Keratinocyte (primary cell): ENCODE measurements around the gene MFN2. TPM values are rescaled to one million over a fixed set of nuclear protein-coding genes. Genes with fewer than 3 reads are reported as not detected.

ENCODE experiments used
- DNase-seq: peaks from one replicate; pipeline ENCODE4 v3.0.0-alpha.2; 2011; ENCODE audit warnings: low read depth, missing footprints, low spot score
- FAIRE-seq: peaks from 2 replicates; lab custom pipeline; 2011; peaks lifted over from hg19 to GRCh38; lab: Jason Lieb, UNC
- H2AFZ ChIP-seq: 2 replicates; pipeline ENCODE4 v1.6.0; 2012; ENCODE audit warnings: low read length, control low read depth, inconsistent platforms; ENCODE audit not compliant: control insufficient read depth
- H3K27ac ChIP-seq: 2 replicates; pipeline ENCODE4 v1.5.1; 2011; ENCODE audit warnings: low read length; ENCODE audit not compliant: control insufficient read depth, insufficient read depth
- H3K27me3 ChIP-seq: 3 replicates; pipeline ENCODE4 v1.6.0; 2011; ENCODE audit warnings: low read length; ENCODE audit not compliant: control insufficient read depth, insufficient read depth; ENCODE audit errors: extremely low read depth
- H3K36me3 ChIP-seq, 2 experiments: 2 replicates in 1 of 2; 3 replicates in 1 of 2; pipeline ENCODE4 v1.5.1; 2011; ENCODE audit warnings: low read length in 2 of 2, mild to moderate bottlenecking in 1 of 2; ENCODE audit not compliant: control insufficient read depth in 2 of 2, insufficient read depth in 2 of 2; ENCODE audit errors: extremely low read depth in 1 of 2
- H3K4me1 ChIP-seq: 3 replicates; pipeline ENCODE4 v1.5.1; 2011; ENCODE audit warnings: low read length; ENCODE audit not compliant: control insufficient read depth, insufficient read depth; ENCODE audit errors: extremely low read depth
- H3K4me2 ChIP-seq: 3 replicates; pipeline ENCODE4 v1.6.0; 2011; ENCODE audit warnings: low read depth, low read length; ENCODE audit not compliant: control insufficient read depth, insufficient read depth; ENCODE audit errors: extremely low read depth
- H3K4me3 ChIP-seq, 3 experiments: fragments of 200-600 bp in 1 of 3; sonication (generic) in 1 of 3; 2 replicates in 2 of 3; 3 replicates in 1 of 3; pipeline ENCODE4 v1.5.1; 2011 to 2016; ENCODE audit warnings: low read length in 3 of 3, mild to moderate bottlenecking in 3 of 3, control low read depth in 2 of 3, inconsistent platforms in 1 of 3, low read depth in 1 of 3, mixed read lengths in 1 of 3, mixed run types in 1 of 3, moderate library complexity in 1 of 3; ENCODE audit not compliant: control insufficient read depth in 2 of 3, insufficient read depth in 2 of 3; ENCODE audit errors: extremely low read depth in 1 of 3
- H3K79me2 ChIP-seq: 2 replicates; pipeline ENCODE4 v1.6.0; 2012; ENCODE audit warnings: low read length; ENCODE audit not compliant: control insufficient read depth, insufficient read depth
- H3K9ac ChIP-seq: 3 replicates; pipeline ENCODE4 v1.6.0; 2011; ENCODE audit warnings: low read length; ENCODE audit not compliant: control insufficient read depth, insufficient read depth; ENCODE audit errors: extremely low read depth
- H3K9me1 ChIP-seq: 3 replicates; pipeline ENCODE4 v1.6.0; 2011; ENCODE audit warnings: low read length; ENCODE audit not compliant: control insufficient read depth, insufficient read depth; ENCODE audit errors: extremely low read depth
- H3K9me3 ChIP-seq: 2 replicates; pipeline ENCODE4 v1.5.1; 2012; ENCODE audit warnings: low read depth, low read length; ENCODE audit not compliant: control insufficient read depth
- H4K20me1 ChIP-seq: 3 replicates; pipeline ENCODE4 v1.6.0; 2011; ENCODE audit warnings: low read length; ENCODE audit not compliant: control insufficient read depth, insufficient read depth; ENCODE audit errors: extremely low read depth
- CTCF ChIP-seq, 3 experiments: IDR thresholded peaks in 1 of 3; conservative IDR thresholded peaks in 1 of 3; optimal IDR thresholded peaks in 1 of 3; 2 replicates in 2 of 3; 3 replicates in 1 of 3; pipeline versions ENCODE3 to v1.5.1; 2011; ENCODE audit warnings: low read length in 3 of 3, mild to moderate bottlenecking in 3 of 3, moderate library complexity in 2 of 3, control low read depth in 1 of 3, inconsistent platforms in 1 of 3; ENCODE audit not compliant: insufficient read depth in 2 of 3; ENCODE audit errors: extremely low read depth in 1 of 3
- EZH2 ChIP-seq: IDR thresholded peaks from one replicate; pipeline ENCODE4 v1.6.1; 2012; ENCODE audit warnings: inconsistent platforms, mild to moderate bottlenecking, low read length, moderate library complexity
- dilution Hi-C: fragments of 300-500 bp; cut with MboI; formaldehyde crosslinking; loops from one replicate; pipeline ENCODE4 v1.7.0; 2020; ENCODE audit warnings: low sequenced_read_pairs; ENCODE audit not compliant: extremely low pct_ligation_motif_present
- polyA plus RNA-seq, 5 experiments: library from polyadenylated mRNA; depleted of rRNA in 3 of 5; stranded (reverse) in 3 of 5; stranded (forward) in 1 of 5; unstranded in 1 of 5; fragments of >200 nt; gene quantifications; 1 replicate in 1 of 5; 2 replicates in 3 of 5; 3 replicates in 1 of 5; pipeline versions ENCODE4 v1.2.1 to v1.2.3, GENCODE V29; 2011 to 2012; ENCODE audit warnings: missing spikeins in 2 of 5, low read depth in 1 of 5, low replicate concordance in 1 of 5

Gene MFN2
- polyA plus RNA-seq, 1 donor (not counting 4 experiments of a cell fraction or from before 2014, with no cell fraction given): 102 TPM

GRCh38 chr1:12034381-12034801 lies 54.1 kb downstream of the MFN2 start:
- H3K4me2 ChIP-seq: no peak overlapping the region
- no peak for TF ChIP-seq CTCF (optimal IDR thresholded peaks at IDR 0.05 in 1 of 3, IDR thresholded peaks at IDR 0.05 in 1 of 3, conservative IDR thresholded peaks at IDR 0.05 in 1 of 3; ENCODE audit: extremely low read depth in 1 of 3, insufficient read depth in 2 of 3, low read length in 3 of 3)
- no peak for TF ChIP-seq EZH2
- dilution Hi-C loops: no loop called here

GRCh38 chr1:12035312-12035711 lies 55.1 kb downstream of the MFN2 start:
- FAIRE-seq: no peak
- dilution Hi-C loops: no loop called here
- no peak for TF ChIP-seq CTCF (optimal IDR thresholded peaks at IDR 0.05 in 1 of 3, IDR thresholded peaks at IDR 0.05 in 1 of 3, conservative IDR thresholded peaks at IDR 0.05 in 1 of 3; ENCODE audit: extremely low read depth in 1 of 3, insufficient read depth in 2 of 3, low read length in 3 of 3)

More at GRCh38 chr1:12034381-12034801, 54.1 kb downstream of the MFN2 start:
- Histone ChIP-seq H3K4me1 (no peaks in the 10 kb centered on the region), H4K20me1 (no peaks in the 10 kb centered on the region), H3K79me2 (no peaks in the 10 kb centered on the region), H2AFZ (no peak overlapping the region), H3K27ac (no peak overlapping the region), H3K9me3 (no peaks in the 10 kb centered on the region), H3K9me1 (no peaks in the 10 kb centered on the region), H3K9ac (no peak overlapping the region), H3K27me3 (no peaks in the 10 kb centered on the region), H3K4me3 (no peak overlapping the region), H3K36me3 (peaks cover 0 to 18% of the 10 kb centered on the region in 2 experiments)
- no peak for DNase-seq
- no peak for FAIRE-seq

More at GRCh38 chr1:12035312-12035711, 55.1 kb downstream of the MFN2 start:
- H4K20me1 ChIP-seq: no peaks in the 10 kb centered on the region
- no peaks in the 10 kb centered on the region for H3K27me3 ChIP-seq
- H3K9me3 ChIP-seq: no peaks in the 10 kb centered on the region
- peaks cover 0 to 9% of the 10 kb centered on the region in 2 experiments for H3K36me3 ChIP-seq
- no peak for DNase-seq
- H3K4me1 ChIP-seq: no peaks in the 10 kb centered on the region
- H3K9ac ChIP-seq: no peak overlapping the region
- no peaks in the 10 kb centered on the region for H3K9me1 ChIP-seq
- no peak overlapping the region for H3K27ac ChIP-seq
- no peak overlapping the region for H3K4me2 ChIP-seq
- H3K79me2 ChIP-seq: no peaks in the 10 kb centered on the region
- no peak overlapping the region for H2AFZ ChIP-seq
- no peak overlapping the region for H3K4me3 ChIP-seq
